SKM-1 (cell line): ENCODE results near the gene SRSF4.
"Not testable (repeated sequence)": the region's sequence is repeated elsewhere in the genome, so short reads cannot be mapped to it uniquely, and the experiment has no call there.

ENCODE experiments used
- DNase-seq: peaks from one replicate; lab custom pipeline; 2025; ENCODE audit not compliant: unreplicated experiment; lab: John Stamatoyannopoulos, UW

Gene SRSF4

DNA sequence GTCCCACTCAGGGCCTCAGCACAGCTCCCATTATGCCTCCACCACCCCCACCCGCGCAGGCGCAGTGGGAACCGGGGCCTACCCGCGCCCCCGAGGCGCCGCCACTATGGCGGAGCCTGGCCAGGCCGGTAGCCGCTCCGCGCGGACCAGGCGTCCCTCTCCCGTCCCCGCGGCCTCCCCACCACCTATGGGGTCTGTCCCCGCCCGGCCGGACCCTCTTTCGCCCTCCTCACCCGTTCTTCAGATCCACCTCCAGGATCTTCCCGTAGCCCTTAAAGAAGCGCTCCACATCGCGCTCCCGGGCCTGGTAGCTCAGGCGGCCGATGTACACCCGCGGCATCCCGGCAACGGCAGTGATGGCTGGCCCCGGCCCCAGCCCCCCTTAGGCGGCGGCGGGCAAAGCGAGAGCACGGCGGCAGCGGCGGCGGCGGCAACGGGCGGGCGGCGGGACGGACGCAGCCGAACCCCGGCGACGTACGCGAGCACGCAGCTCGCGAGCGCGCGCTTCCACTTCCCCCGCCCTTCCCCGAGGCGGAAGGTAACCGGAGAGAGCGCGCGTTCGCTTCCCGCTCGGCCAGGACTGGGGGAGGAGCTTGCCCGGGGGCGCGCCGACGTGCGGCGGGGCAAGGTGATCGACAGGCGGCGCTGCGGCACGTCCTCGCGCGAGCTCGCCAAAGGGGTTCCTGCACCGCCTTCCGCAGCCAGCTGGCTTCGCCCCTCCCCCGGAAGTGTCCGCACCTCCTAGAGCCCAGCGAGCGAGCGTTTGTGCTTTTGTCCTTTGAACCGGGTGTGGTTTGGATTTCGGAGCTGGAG is at the start of gene SRSF4:
Gene SRSF4 (minus strand): TSS at position 488 of the 813 bp plus-strand sequence. CDS start 148 bp downstream, at position 340.
- peak; percentile 97 for DNase-seq

DNA sequence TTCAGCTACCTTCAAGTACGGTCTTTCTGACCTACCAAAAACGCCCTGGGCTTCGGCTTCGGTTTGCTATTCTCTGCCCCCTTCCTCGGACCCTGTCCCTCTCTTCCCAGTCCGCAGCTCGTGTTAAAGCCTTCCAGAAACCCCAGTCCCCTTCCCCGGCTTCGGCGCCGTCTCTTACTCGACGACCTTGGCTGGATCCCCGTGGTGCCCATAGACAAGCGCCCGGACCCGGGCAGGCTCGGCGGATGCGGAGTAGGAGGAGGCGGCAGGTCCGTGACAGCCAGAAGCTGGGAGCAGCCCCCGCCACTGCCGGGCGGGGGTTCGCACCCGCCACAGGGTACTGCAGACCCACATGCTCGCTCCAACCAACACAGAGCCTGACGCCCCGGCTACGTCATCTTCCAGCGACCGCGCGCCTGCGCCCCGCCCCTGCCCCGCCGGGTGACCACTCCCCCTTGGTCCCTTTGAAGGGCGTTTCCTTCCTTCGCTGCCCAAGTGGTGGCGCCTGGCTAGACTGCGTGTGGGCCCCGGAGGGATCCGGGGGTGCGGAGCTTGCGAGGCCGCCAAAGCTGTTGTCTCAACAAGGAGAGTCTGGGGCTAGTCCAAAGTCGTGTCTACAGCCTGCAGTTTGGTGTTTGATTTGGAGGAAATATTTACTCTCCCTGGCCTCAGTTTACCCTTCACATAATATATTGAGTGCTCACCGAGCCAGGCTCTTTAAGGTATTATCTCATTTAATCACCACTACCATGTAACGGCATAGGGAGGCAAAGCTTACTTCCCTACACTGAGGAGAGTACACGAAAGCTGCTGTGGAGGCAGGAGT is 49.1 kb upstream of the SRSF4 start, which contains the start of gene MECR:
Gene MECR (minus strand): TSS at position 382 of the 826 bp plus-strand sequence. CDS start 28 bp downstream, at position 354.
- peak; percentile 72 for DNase-seq

DNA sequence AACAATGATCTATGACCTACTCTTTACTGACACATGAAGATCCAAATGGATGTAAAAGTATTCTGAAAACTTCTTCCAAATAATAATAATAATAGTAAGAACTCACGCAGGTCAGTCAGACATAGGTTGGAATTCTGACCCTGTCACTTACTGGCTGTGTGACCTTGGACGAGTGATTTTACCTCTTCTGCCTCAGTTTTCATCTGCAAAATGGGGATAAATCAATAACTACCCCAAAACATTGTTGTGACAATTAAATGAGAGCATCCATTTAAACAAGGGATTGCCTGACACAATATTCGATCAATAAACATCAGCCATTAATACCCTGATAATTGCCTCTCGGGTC is 48.5 kb upstream of the SRSF4 start:
- no peak for DNase-seq

DNA sequence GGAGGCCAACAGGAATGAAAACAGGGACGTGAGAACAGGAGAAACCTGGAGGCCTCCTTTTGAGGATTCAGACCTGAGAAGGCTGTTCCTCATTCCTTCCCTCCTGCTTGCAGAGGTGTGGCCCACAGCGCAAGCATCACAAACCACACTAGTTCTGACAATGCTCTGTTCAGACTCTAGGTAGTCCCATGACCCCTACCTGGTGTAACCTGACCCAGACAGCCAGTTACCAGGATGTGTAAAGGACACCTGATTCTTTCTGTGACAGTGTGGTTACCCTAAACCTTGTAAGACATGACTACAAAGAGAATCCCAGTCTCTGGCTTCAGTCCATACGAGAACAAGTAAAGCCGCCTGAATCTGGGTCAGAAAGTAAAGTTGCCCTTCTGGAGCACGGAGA is 45.8 kb upstream of the SRSF4 start:
- no peak for DNase-seq

DNA sequence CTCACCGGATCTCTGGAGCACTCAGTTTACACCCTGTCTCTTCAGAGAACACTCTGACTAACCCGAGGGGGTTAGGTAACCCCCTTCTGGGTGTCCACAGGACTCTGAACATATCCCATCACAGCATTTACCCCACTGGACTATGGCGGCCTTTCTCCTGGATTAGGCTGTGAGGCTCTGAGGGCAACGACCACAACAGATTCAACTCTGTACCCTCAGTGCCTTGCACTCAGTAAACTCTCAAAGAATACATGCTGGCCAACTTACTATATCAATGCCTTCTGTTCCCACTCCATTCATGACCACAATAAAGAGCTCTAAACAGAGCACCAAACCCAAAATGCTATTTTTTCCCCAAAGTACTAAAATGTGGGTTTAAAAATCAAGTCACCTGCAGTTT is 43.7 kb upstream of the SRSF4 start:
- no peak for DNase-seq

DNA sequence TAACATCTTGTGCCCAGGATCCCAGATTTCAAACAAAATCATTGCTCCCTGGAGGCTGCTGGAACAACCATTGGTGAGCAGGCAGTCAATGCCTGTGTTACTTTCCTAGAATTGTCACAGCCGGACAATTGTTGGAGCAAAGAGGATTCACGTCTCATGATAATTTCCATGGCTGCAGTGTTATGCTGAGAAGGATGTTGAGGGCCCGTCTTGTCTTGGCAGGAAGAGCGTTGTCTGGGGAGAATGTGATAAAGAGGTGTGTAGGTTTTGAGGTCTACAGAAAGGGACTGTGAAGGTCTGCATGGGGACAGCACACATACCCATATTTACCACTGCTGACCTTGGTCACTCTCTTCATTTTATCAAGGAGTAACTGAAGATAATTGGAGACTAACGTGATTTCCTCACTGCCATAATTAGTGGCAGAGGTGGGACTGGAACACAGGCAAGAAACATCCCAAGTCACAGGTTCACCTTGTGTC is 42.7 kb upstream of the SRSF4 start:
- DNase-seq = no peak

DNA sequence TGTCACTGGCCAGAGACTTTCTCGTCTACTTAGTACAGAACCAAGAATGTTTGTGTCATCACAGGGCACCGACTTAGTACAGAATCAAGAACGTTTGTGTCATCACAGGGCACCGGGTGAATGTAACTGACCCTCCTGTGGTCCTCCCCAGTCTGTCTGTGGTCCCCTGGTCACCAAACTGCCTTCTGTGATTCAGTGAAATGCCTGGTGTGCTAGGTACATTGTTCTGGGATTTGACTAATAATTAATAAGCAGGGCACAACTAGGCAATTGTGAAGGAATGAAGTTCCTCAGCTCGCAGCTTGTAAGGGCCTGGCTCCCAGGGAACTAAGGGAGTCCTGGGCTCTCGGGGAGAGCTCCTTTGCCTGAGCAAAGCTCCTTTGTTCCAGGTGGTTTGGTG is 41.8 kb upstream of the SRSF4 start:
- no peak for DNase-seq

DNA sequence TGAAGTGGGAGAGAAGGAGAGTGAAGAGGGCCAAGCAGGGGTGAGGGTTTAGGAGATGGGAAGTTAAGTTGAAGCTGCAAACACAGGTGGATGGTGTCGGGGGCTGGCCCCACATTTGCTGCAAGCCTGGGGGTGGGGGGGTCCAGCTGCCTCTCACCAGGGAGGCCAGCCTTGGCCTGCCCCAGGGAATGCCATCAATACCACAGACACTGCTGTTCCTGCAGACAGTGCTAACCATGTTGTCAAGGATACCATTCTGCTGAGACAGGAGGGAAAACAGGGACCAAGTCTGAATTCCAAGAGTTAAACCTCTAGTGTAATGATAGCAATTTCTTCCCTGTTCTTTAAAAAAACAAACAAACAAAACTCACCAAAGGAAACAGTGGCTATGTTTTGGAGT is 41.0 kb upstream of the SRSF4 start:
- DNase-seq = no peak

DNA sequence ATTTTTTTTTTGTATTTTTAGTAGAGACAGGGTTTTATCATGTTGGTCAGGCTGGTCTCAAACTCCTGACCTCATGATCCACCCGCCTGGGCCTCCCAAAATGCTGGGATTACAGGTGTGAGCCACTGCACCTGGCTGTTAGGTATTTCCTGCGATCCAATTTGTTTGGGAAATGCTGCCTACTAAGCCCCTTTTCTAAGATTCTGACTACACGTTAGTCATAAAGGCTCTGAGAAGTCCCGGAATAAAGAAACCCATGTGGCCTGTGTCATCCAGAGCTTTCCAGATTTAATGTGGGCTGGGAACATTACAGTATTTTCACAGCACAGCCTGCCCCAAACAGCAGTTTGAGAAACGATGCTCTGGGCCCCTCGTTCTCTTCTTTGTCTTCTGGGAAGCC is 40.6 kb upstream of the SRSF4 start:
- not testable (repeated sequence) for DNase-seq

DNA sequence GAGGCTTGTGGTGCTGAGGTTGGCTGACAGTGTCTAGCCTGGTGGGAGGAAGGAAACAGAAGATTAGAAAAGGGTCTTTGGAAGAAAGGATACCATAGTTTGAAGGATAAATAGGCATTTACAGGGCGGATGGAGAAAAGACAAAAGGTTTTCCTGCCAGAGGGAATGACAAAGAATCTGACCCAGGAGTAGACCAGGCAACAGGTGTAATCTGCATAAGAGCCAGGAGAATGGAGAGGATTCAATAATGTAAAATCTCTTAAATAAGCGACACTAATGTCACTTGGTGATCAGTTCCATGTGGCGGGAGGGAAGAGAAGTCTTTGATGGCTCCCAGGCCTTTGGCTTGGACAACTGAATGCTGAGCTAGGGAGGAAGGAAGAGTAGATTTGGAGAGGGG is 39.6 kb upstream of the SRSF4 start:
- no peak for DNase-seq

DNA sequence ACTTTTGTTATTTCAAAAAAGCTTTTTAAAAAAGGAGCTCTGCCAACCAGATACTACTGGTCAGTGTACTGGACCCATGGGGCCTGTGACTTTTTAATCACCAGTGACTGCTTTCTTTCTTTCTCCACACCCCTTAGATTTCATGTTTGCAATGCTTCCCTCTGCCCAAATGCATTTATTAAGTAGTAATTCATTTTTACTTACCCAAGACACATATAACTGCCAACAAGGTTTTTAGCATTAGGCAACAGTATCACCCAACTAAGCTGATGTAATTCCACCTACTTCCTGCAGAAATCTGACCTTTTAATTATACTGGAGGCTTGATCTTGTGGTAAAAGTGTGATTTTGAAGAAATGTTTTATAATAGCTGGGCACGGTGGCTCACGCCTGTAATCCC is 36.5 kb upstream of the SRSF4 start:
- DNase-seq = no peak

DNA sequence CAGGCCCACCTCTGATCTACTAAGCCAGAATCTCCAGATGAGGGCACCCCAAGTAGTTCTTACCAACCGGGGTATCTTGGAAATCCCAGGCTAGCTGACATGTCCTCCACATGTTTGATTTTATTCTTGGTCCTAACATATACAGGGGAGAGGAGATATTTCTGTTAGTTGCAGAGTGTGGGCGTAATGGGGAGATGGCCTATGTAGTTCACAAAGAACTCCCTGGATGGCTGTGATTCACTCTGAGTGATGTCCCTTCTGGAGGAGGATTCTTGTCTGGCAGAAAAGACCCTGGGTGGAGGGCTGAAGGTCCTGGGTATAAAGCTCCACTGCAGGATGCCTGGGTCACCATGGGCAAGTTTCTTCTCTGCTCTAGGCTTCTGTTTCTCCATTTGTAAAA is 35.9 kb upstream of the SRSF4 start:
- DNase-seq = no peak

DNA sequence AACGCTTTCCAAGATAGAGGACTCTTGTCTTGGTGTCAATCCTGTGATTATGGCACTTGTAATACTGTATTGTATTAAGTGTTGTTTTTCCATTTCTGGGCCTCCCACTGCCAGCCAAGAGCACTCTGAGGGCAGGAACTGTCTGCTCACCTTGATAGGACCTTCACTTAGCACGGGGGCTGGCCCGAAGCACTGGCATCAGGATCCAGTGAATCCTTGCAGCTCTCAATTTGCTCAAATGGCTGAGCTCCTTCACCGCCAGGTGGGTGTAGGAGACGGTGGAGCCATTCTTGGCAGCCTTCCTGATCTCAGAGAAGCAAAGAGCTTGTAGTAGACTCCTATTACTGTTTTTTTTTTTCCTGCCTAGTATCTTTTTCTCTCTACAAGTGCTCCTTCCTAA is 31.4 kb upstream of the SRSF4 start:
- DNase-seq = no peak

DNA sequence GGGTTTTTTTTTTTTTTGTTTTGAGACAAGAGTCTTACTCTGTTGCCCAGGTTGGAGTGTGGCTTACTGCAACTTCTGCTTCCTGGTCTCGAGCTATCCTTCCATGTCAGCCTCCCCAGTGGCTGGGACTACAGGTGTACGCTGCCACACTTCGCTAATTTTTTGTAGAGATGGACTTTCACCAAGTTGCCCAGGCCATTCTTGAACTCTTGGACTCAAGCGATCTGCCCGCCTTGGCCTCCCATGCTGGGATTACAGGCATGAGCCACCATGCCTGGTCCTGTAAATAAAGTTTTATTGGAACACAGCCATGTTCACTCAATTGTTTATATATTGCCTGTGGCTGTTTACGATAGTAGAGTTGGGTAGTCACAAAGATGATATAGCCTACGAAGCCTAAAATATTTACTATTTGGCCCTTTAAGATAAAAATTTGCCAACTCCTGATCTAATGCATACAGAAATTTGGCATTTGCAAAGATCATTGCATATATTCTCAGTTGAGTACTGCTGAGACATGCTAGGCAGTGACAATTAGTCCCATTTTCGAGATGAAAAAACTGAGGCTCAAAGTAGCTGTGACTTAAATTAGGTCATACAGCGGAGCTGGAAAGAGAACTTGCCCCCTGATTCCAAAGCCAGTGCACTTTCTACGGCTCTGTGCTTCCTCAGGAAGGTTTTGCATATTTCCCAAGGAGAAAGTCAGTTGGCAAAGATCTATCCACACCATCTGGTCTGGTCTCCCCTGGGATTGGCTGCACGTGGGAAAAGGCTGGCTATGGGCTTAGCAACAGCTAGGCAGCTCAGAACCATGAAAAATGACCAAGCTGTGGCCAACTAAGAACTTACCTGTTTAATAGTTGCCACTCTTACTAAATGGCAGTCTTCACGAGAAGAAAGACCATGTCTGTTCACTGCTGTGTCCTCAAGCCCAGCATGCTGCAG is 29.7 kb upstream of the SRSF4 start:
- DNase-seq = no peak

DNA sequence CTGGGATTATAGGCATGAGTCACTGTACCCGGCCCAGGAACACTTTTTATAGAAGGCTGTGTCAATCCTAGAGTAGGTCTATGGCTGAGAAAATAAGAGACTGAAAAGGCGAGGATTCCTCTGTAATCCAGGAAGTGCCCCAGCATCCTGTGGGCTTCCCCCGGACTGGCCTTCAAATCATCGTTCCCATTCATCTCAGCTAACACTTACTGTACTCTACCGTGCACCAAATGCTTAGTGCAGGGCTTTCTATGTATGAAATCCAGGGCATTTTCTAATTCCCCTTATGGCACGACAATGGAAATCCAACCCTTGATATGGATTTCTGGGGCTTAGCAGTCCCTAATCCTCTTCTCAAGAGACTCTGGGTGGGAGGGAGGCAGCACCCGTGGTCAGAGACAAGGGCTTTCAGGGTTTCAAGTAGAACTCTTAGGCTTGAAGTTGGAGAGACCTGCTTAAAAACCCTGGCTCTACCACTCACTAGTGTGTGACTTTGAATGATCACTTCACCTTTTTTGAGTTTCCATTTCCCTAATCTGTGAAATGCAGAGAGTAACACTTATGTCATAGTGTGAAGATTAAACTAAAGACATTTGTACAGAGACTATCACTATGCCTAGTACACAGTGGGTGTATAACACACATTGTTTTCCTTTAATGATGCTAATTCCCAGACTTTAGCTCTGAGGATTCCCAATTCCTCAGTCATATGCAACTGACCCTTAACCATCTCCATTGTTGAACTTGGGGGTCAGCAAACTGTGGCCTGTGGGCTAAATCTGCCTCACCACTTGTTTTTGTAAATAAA is 28.8 kb upstream of the SRSF4 start:
- DNase-seq = no peak

DNA sequence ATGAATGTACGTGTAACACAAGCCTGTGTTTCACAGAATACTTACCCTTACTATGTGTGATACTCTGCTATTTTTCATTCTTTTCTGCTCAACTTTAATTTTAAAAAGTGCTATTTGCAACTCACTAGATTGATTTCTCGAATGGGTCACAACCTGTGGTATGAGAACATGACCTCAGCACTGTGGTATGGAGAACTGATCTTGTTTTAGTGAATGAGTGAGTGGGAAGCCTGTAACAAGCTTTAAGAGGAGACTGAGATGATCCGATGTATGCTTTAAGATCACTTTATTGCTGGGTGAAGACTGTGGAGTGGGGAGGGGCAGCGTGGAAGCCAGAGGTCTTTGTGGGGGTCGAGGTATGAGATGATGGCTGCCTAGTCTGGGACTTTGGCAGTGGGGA is 27.5 kb upstream of the SRSF4 start:
- DNase-seq = no peak

DNA sequence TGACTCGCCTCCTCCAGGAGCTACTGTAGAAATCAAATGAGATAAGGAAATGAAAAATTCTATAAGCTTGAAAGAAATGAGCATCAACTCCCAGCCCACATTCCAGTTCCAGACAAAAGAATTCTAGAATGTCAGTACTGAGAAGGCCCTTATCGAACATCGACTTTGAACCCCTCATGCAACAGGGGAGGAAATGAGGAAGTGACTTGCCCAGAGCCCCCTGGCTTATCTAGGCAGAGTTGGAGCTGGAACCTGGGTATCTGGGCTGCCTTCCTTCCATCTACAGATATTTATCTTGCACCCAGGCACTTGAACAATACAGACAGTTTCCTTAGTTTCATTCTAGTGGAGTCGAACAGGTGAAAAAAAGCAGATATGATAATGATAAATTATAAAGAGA is 26.7 kb upstream of the SRSF4 start:
- no peak for DNase-seq

DNA sequence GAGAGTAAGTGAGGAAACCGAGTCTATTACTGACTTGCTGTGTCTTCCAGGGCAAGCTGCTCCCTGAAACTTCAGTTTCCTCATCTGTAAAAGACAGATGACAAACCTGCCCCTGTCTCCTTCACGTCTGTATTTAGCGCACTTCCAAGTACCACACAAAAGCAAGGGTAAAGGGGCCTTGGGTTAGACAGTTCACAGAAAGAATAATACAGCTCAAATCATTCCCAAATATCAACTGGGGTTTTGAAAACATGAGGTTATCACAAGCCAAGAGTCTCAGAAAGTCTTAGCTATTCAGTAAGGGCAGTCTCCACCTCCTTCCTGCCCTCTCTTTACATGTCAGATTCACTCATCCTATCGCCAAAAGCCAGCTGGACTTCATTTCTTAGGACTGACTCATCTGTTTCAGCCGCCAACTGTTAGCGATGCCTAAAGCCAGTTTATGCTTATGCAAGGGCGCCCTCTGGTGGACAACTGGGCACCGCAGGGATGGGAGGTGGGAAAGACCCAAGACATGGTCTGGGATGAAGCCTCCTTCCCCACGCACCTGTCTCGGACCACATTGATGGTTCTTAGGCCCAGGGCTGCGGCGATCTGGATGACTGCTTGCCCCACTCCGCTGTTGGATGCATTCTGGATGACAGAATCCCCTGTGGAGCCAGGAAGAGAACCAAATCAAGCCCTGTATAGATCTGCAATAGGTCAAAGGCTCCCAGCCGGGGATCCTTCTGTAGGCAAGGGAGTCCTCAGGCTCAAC is 21.1 kb upstream of the SRSF4 start:
- peak; percentile 74 for DNase-seq

DNA sequence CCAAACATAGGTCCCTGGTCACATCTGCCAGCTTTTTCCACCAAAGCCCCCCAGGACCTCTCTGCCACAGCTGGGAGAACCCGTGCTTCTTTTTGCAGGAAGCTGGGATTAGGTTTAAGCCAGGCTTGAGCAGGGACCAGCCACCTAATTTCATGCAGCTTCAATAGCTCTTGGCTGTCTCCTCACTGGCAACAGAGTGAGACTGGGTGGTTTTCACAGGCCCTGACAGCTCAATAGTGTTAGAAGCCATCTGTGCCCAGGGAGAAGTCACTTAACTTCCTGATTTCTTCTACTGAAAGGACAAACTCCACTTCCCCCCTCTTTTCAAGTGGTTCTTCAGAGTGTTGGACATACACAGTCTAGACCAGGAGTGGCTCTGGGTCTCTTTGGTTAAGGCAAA is 20.4 kb upstream of the SRSF4 start:
- peak; percentile 58 for DNase-seq
